GM21786 (cell line): ENCODE data around the gene FCRLA.
"Not testable (repeated sequence)": the region's sequence is repeated elsewhere in the genome, so short reads cannot be mapped to it uniquely, and the experiment has no call there.

ENCODE experiments used
- ATAC-seq: cut with Tn5 transposase; IDR thresholded peaks from one replicate; pipeline ENCODE4 v1.9.1; 2021; ENCODE audit not compliant: unreplicated experiment

FCRLA gene

DNA sequence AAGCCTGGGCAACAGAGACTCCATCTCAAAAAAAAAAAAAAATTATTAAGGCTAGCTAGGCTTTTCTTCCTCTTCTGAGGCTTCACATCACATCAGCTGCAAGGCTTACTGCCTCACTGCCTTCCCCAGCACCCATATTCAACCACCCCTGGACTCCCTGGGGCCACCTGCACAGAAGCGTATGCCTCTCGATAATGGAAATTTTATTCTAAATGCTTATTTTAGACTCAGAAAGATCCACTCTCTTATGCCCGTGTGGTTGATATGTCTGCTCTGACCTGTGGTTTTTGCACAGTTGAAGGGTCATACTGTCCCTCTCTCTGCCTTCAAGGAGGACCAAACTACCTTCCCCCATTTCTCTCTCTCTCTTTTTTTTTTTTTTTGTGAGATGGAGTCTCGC, 1.5 kb upstream of the FCRLA start:
- ATAC-seq: no peak

- no peak for ATAC-seq
These were observed 932 bp upstream of the FCRLA start for GRCh38 chr1:161706113-161706481.

GRCh38 chr1:161707503-161707902, 474 bp downstream of the FCRLA start:
- ATAC-seq: no peak

- no peak for ATAC-seq
These were observed 2.3 kb downstream of the FCRLA start for GRCh38 chr1:161709373-161709772.

- no peak for ATAC-seq
These were observed 3.5 kb downstream of the FCRLA start for GRCh38 chr1:161710560-161710959.

GRCh38 chr1:161718559-161719324, 11.7 kb downstream of the FCRLA start:
- peak; percentile 66 for ATAC-seq

DNA sequence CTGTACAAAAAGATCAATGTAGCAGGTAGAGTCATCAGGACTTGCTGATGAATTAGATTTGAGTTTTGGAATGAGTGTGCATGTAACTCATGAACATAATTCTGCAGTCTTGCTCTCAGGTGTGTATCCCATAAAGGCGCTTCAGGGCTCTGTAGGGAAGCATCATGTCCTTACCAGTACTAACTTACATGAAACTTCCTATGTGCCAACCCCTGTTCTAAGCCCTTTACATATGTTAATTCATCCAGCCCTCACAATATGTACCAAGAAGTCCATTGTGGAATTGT, 12.2 kb downstream of the FCRLA start:
- peak; percentile 46 for ATAC-seq

DNA sequence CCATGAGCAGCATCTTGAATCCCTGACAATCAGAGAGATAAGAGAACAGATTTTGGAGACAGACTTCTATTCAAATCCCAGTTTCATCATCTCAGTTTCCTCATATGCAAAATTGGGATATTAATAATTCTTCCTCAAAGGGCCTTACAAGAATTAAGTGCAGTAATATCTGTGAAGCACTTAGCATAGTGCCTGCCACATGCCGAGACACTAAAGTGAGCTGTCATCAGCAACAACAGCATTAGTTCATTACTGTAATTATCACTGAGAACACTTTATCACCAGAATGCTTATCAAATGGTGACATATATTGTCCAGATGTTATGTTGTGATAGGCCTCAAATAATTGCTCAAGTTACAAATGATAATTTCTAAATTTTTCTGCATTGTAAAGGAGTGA, 13.4 kb downstream of the FCRLA start:
- ATAC-seq: no peak

DNA sequence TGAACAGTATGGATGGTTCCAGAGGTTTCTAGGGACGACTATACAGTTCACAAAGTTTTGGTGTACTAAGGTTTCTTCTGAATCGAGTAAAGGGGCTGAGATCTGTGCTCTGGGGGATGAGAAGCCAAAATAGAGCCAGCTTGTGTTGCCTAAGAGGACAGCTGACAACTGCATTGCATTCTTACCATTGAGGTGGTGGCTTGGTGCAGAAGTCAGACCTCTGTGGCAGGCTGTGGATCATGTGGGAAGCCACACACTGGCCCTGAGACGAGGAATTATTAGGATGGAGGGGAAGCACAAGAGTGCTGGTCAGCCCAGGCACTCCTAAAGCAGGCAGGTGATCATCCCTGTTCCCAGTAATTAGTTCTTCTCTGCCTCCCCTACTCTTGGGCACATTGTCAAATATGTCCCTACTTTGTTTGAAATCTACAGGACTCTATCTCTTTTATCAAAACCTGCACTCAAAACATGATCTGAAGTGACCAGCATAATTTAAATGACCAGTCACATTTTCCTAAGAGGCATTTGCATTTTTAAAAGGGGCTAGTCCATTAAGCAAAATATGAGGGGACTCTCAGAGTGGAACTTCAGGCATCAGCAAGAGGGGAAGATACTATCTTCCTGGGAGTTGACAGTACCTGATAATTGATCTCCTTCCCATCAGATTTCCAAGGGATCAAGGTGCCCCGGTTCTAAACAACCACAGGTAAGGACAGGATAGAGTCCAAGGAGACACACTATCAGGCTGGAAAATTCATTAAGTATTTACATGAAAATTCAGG, 14.1 kb downstream of the FCRLA start, which contains the start of gene FCRLB:
Gene FCRLB (plus strand): TSS at position 589 of the 782 bp plus-strand sequence. CDS start 1,129 bp downstream, outside the sequence.
- no peak for ATAC-seq

DNA sequence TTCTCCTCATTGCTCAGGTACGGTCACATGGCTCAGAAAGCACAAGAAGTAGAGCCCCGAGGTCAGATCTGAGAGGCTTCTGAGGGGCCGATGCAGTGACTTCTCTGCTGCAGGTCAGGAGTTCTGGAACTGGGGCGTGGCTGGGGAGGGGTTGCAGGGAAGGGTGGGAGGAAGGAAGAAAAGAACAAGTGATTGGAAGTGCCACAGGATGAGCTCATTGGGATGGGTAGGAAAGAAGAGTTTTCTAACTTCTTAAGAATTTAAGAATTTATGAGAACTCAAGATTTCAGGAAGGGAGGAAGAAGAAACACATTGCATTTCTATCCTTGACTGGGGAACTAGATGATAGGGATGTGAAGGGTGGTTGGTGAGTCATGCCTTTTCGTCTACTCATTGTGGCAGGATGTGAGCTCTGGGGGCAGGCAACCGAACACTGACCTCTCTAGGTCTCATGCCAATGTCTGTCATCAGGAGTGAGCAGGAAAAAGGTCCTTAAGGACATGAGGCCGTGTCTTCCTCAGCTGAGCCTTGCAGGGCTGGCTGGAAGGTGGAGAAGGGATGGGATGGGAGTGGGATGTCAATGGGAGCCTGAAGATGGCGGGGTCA, 14.8 kb downstream of the FCRLA start:
- no peak for ATAC-seq

DNA sequence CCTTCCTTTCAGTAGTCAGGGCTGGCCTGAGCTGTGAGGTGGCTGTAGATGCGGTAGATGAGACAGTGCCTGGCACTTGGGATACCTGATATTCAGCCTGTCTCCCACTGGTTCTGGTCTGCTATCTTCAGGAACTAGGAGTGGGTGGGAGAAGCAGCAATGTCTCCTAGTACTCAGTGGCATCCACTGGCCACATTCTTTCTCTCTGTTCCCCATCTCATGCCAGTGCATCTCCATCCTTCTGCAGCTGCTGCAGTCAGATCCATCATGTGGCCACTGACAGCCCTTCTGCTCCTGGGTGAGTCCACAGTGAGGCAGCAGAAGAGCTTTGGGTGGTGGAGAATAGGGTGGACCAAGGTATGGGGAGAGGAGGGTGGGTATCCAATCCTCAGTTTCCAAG, 15.4 kb downstream of the FCRLA start:
- ATAC-seq: no peak

DNA sequence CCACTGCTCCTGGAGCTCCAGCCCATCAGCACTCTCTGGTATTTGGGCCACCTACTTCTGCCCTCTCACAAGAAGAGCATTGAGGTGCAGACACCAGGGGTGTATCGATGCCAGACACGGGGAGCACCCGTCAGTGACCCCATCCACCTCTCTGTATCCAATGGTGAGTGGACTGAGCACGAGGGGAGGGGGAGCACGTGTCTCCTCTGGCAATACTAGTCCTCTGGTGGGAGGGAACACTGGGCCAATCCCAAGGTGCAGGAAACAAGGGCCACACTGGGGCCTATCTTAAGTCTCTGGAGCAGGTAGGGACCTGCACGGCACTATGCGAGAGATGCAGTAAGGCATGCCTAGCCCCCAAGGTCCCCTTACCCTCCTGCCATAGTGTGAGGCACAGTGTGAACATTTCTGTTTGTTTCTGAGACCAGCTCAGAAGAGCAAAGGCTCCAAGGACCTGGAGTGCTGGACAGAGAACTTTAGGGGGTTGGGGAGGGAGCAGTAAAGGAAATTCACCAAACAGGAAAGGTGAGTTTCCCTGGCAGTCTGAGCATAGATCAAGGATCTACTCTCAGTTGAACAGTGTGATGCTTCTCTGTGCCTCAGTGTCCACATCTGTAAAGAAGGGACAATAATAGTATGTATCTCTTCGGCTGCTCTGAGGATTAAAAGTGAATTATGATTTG, 16.6 kb downstream of the FCRLA start:
- no peak for ATAC-seq

DNA sequence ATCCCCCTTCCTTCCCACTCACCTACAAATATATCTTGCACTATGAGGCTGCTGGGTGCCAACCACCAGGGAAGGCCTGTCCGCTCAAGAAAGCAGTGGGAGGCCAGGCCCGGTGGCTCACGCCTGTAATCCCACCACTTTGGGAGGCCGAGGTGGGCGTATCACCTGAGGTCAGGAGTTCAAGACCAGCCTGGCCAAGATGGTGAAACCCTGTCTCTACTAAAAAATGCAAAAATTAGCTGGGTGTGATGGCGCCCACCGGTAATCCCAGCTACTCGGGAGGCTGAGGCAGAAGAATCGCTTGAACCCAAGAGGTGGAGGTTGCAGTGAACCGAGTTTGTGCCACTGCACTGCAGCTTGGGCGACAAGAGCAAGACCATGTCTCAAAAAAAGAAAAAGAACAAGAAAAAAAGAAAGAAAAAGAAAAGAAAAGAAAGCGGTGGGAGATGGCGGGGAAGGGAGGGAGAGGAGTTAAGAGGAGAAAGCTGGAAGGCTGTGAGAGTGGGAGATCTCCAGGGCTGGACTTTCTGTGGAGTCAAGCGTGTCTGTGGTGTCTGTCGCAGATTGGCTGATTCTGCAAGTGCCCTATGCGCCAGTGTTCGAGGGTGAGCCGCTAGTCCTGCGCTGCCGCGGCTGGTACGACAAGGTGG, 18.4 kb downstream of the FCRLA start:
- ATAC-seq: not testable (repeated sequence)

DNA sequence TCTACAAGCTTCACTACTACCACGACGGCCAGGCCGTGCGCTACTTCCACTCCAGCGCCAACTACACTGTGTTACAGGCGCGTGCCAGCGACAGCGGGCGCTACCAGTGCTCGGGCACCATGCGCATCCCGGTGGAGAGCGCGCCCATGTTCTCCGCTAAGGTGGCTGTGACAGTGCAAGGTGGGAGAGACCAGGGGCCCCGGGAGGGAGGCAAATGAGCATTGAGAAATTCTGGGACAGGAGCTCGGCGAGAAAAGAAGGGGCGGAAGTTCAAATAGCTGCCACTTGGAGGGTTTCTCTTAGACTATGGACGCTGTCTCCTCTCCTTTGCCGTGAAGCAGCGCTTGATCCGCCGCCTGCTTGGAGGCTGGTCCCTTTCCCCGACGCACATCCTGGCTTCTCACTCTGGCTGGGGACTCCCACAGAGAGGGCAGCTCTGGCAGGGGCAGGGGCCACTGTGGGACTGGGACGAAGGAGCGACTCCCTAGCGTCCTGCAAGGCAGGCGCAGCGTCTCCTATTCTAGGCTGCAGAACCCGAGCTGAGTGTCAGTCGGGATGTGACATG, 19.0 kb downstream of the FCRLA start:
- ATAC-seq: no peak

DNA sequence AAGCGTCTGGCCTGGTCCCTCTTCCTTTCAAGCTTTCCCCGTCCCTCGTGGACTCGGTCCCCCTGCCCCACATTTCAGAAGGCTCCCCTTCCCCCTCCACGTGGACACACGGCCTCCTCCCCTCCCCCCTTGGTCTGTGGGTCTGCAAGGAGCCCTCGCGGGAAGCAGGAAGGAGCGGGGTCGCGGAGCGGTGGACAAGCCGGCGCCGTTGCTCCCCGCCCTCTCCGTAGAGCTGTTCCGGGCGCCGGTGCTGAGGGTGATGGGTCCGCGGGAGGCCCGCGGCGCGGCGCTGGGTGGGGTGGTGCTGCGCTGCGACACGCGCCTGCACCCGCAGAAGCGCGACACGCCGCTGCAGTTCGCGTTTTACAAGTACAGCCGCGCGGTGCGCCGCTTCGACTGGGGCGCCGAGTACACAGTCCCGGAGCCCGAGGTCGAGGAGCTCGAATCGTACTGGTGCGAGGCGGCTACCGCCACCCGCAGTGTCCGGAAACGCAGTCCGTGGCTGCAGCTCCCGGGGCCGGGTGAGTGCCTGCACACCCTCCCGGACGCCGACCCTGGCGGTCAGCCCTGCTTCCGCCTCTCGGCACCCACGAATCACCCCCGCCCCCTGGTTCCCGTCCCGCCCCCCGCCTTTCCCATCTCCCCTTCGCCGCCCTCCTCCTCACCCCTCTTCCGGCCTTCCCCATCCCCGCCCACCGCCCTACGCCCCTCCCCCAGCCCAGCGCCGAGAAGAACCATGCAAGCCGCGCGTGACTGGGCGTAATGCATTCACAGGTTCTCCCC, 19.6 kb downstream of the FCRLA start:
- ATAC-seq: peak; percentile 49

- peak; percentile 12 for ATAC-seq
These were observed 20.4 kb downstream of the FCRLA start for GRCh38 chr1:161727256-161727924.

DNA sequence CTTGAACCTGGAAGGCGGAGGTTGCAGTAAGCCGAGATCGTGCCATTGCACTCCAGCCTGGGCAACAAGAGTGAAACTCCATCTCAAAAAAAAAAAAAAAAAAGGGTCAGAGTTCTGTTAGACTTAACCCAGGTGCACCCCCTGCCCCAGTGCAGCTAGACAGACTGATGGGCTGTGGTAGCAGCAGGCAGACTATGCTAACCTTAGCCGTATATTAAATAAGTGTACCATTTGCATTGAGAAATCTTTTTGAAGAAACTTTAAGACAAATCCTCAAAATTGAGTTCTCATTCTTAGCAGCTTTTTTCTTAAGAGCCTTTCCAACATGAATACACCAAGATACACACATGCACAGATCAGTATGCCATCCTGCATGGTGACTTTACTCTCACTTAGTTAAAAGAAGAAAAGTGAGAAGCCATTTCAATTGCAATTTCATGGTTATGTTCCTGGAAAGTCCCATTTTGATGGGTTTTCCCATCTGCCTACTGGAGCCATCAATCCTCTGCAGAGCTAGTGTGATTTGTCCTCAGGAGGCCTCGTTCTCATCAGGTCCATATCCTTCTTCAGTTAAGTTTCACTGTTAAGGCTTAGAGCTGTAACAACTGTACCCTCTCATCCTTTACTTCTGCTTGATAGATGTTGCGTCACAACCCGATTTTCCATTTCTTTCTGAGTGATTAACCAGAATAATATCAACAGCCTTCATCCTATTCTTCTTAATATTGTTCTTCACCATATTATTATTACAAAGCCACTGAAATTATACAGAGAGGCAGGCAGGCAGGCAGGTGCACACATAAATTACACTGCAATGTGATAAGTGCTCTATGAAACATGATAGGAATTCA, 21.6 kb downstream of the FCRLA start:
- ATAC-seq: no peak

DNA sequence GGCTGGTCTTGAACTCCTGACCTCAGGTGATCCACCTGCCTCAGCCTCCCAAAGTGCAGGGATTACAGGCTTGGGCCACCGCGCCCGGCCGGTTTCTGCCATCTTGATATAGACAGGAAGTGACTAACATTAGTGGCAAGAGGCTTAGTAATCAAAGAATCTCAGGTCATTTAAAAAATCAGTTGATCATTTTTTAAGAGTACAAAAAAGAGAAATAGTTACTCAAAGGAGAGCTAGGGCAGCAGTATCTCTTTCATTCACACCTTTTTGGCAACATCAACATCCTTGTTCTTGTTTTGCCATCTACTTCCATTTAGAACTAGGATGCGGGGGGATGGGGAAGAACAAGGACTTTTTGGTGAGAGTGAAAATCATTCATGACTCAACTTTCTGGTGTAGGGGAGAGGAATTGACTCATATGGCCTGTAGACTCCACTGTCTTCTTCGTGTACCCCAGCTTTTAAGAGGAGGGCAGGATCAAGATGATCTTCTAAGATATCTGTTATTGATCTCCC, 23.1 kb downstream of the FCRLA start:
- no peak for ATAC-seq
